ENCODE measurements around the gene MAX. TPM values are rescaled to one million over a fixed set of nuclear protein-coding genes. Genes with fewer than 3 reads are reported as not detected.
"Not testable (repeated sequence)": the region's sequence is repeated elsewhere in the genome, so short reads cannot be mapped to it uniquely, and the experiment has no call there.

MAX gene
- total RNA-seq, 1 experiment from 2014 or later, result 44.8 TPM

DNA sequence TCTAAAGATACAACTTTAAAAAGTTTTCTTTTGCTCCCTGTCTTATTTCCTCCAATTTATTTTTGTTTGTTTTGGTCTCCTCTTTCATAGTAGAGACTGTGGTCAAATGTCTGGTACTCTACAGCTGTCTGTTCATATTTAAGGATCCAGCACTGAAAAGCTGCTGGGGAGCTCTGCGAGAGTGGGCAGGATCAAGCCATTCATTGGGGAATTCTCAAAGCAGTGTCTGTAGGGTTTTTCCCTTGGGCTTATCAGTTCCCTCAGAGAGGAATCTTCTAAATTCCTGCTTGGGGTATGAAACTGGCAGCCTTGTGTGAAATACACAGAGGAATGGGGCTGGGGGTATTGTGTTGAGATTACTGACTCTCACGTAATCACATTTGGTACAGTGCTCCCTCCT, 63.4 kb downstream of the MAX start:
- peak; percentile 12 for DNase-seq (ENCODE audit: low read depth)

GRCh38 chr14:65035049-65035448, 67.3 kb downstream of the MAX start:
- peak; percentile 10 for DNase-seq (ENCODE audit: low read depth)

DNA sequence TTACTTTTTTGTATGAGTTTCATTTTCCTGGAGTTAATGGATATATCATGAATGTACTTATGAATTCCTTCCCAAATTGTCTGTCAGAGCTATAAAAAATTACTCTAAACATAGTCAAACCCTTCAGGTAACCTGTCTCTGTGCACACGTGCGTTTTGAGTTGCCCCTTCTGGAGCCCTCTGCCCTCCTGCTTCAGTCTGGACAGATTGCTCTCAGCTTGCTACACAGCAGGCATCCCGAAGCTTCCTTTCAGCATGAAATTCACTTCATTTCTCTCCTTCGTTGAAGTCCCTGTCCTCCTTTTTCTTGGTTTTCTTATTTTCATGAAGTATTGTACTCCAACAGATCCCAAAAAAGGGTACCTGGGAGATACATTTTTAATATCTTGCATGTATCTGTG, 68.3 kb downstream of the MAX start:
- DNase-seq (ENCODE audit: low read depth), result no peak

GRCh38 chr14:65033181-65033580, 69.1 kb downstream of the MAX start:
- no peak for DNase-seq (ENCODE audit: low read depth)

DNA sequence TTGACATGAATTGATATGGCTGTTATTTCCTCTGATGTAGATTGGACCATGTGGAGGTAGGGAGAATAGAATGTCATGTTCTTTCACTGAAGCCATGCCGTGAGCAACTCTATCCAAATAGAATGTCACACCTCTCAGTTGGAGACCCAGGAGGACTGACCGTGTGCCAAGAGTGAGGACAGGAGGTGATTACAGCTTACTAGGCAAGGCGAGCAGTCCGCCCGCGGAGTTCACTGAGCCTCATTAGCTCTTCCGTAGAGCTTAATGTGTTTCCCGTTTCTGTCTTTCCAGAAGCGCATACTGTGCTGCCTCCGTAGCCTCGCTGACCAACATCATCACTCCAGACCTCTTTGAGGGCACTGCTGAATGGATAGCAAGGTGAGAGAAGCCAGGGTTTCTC, 70.0 kb downstream of the MAX start:
- no peak for DNase-seq (ENCODE audit: low read depth)

GRCh38 chr14:65031321-65031720, 71.0 kb downstream of the MAX start:
- not testable (repeated sequence) for DNase-seq (ENCODE audit: low read depth)

DNA sequence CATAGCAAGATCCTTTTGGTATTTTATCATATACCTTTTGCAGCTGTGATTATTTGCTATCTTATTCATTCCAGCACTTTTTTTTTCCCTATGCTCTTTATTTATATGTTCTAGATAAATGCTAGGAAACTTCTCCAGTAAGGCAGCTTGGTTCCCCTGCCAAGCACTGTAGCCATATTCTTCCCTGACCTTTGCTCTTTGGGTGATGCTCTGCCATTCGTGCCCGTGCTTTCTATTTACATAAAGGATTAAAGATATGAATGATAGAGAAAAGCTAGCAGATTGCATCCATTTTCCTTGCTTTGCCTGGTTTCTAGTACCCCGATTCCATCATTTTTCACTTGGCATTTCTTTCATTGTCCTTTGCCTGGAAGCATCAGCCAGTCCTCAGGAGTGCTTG, 73.4 kb downstream of the MAX start:
- no peak for DNase-seq (ENCODE audit: low read depth)

- DNase-seq (ENCODE audit: low read depth), result no peak
These were observed 75.1 kb downstream of the MAX start for GRCh38 chr14:65027127-65027799.

DNA sequence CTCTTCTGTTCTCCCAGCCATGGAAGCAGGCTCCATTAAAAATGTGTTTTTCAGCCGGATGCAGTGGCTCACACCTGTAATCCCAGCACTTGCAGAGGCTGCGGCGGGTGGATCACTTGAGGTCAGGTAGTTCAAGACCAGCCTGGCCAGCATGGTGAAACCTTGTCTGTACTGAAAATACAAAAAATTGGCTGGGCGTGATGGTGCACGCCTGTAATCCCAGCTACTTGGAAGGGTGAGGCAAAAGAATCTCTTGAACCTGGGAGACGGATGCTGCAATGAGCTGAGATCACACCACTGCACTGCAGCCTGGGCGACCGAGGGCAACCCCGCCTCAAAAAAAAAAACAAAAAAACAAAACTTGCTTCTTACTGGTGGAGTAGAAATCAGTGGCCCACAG, 75.8 kb downstream of the MAX start:
- DNase-seq (ENCODE audit: low read depth), result no peak

- DNase-seq (ENCODE audit: low read depth), result no peak
These were observed 76.5 kb downstream of the MAX start for GRCh38 chr14:65025818-65026217.

Other genes with a start within 250 kb of the MAX start
- not detected in 2 replicates for gene SPTB, start 222.6 kb downstream of the MAX start, total RNA-seq (2014; rRNA removed)
- gene CHURC1, start 188.1 kb downstream of the MAX start, total RNA-seq (2014; rRNA removed), result 52.8 and 55.4 TPM in 2 replicates
- not detected in 2 replicates for gene GPX2, start 159.8 kb downstream of the MAX start, total RNA-seq (2014; rRNA removed)
- 17.6 and 23.1 TPM in 2 replicates for gene RAB15, start 130.2 kb downstream of the MAX start, total RNA-seq (2014; rRNA removed)
- gene FNTB, start 115.6 kb downstream of the MAX start, total RNA-seq (2014; rRNA removed), result 13.9 and 17.4 TPM in 2 replicates